Sigmoid colon (tissue), 4 donors: ENCODE measurements around the gene COL5A1.
A peak's percentile ranks its signal among the peaks of the same experiment; 100 is the strongest.

ENCODE experiments used
- EP300 ChIP-seq, 4 donors: sonication (generic); formaldehyde crosslinking; IDR thresholded peaks; one replicate each; pipeline ENCODE4 v1.6.1; 2017; ENCODE audit warnings: antibody characterized with exemption in 4 of 4
- POLR2A ChIP-seq, 2 donors: fragments of 450-650 bp; IDR thresholded peaks; one replicate each; pipeline ENCODE4 v1.6.1; 2016; ENCODE audit warnings: antibody characterized with exemption in 2 of 2, mild to moderate bottlenecking in 2 of 2, moderate library complexity in 2 of 2
- TF ChIP-seq, protein P1 (sequence below), 4 experiments: fragments of 450-650 bp in 3 of 4; fragments of 200-600 bp in 1 of 4; IDR thresholded peaks; one replicate each; pipeline ENCODE4 v1.5.1; 2016 to 2019; ENCODE audit warnings: antibody characterized with exemption in 4 of 4, mild to moderate bottlenecking in 3 of 4, moderate library complexity in 2 of 4

DNA sequence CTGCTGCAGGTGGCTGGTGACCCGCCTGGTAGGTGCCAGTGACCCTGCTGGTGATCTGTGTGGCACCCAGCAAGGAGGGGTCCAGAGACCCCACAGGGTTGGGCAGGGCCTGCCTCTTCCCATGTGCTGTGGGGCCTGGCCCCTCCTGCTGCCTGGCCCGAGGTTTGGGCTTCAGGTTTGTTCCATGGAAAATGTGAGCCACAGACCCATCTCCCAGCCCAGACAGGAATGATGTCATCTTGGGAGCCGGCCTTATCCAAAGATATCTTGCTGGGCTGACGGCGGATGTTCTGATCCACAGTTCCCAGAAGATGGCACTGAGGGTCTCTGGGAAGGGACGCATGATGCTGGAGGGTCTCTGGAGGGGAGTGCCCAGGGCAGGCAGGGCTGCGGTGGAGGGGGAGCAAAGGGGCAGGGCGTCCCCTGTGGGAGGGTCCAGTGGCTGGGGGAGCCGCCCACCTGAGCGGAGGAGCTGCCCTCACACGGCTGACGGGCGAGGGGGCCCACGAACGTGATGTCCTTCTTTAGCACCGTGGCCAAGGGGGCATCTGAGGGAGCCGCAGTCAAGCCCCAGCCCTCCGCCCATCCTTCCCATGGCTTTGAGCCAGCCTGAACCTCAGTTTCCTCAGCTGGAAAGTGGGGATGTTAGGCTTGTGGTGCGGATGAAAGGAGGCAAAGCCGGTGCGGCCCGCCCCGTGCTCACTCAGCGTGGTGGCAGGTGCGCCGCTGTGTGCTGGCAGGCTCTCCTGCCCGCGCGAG lies 68.1 kb downstream of the COL5A1 start:
- TF ChIP-seq POLR2A (IDR thresholded peaks at IDR 0.05) = no peak
- TF ChIP-seq, protein P1, sequence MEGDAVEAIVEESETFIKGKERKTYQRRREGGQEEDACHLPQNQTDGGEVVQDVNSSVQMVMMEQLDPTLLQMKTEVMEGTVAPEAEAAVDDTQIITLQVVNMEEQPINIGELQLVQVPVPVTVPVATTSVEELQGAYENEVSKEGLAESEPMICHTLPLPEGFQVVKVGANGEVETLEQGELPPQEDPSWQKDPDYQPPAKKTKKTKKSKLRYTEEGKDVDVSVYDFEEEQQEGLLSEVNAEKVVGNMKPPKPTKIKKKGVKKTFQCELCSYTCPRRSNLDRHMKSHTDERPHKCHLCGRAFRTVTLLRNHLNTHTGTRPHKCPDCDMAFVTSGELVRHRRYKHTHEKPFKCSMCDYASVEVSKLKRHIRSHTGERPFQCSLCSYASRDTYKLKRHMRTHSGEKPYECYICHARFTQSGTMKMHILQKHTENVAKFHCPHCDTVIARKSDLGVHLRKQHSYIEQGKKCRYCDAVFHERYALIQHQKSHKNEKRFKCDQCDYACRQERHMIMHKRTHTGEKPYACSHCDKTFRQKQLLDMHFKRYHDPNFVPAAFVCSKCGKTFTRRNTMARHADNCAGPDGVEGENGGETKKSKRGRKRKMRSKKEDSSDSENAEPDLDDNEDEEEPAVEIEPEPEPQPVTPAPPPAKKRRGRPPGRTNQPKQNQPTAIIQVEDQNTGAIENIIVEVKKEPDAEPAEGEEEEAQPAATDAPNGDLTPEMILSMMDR (IDR thresholded peaks at IDR 0.05) = no peak
- peak in 1 of 4 donors; percentile 76 for TF ChIP-seq EP300 (IDR thresholded peaks at IDR 0.05)
